ENCODE measurements around the gene SGMS2. TPM values are rescaled to one million over a fixed set of nuclear protein-coding genes. Genes with fewer than 3 reads are reported as not detected.

The SGMS2 gene
- total and polyA plus RNA-seq, 10 of the 15 experiments (the other 5 are each of a cell fraction or from before 2014, with no cell fraction given) = under 0.01 to 3.2 (median 0.17) TPM; not detected in 4

GRCh38 chr4:107913283-107913899 lies 88.7 kb downstream of the SGMS2 start:
- in situ Hi-C loops (cut with MboI) = loop anchor here (5.0 kb wide), 1 partner anchor 156 kb away; no protein-coding TSS in a partner anchor
- H3K9me3 ChIP-seq (replicated peaks; ENCODE audit: control insufficient read depth, insufficient read depth, low read length) = no peaks in the 10 kb centered on the region

More at GRCh38 chr4:107913283-107913899, 88.7 kb downstream of the SGMS2 start:
- Histone ChIP-seq H3K36me3 (ENCODE audit: control insufficient read depth in 2 of 2, insufficient read depth in 2 of 2, low read length in 1 of 2) (no peaks in the 10 kb centered on the region), H2AFZ (ENCODE audit: control insufficient read depth, low read depth, low read length) (no peak overlapping the region), H3K27me3 (replicated peaks in 1 of 2; ENCODE audit: control insufficient read depth in 2 of 2, insufficient read depth in 2 of 2, low read length in 1 of 2) (no peaks in the 10 kb centered on the region), H4K20me1 (ENCODE audit: control insufficient read depth, insufficient read depth) (no peaks in the 10 kb centered on the region), H3K4me3 (no peak overlapping the region), H3K4me1 (ENCODE audit: control insufficient read depth, insufficient read depth, low read length) (no peaks in the 10 kb centered on the region), H3K9ac (ENCODE audit: control insufficient read depth, insufficient read depth, low read length) (no peak overlapping the region), H3K79me2 (ENCODE audit: control insufficient read depth, insufficient read depth, low read length) (no peaks in the 10 kb centered on the region), H3K27ac (ENCODE audit: control insufficient read depth, insufficient read depth) (no peak overlapping the region), H3K4me2 (ENCODE audit: control insufficient read depth, insufficient read depth) (no peak overlapping the region)
- DNase-seq (ENCODE audit: low read depth, low spot score) (no peak), FAIRE-seq (peak; percentile 93), ATAC-seq (peak; percentile 86)
- TF ChIP-seq CTCF (IDR thresholded peaks at IDR 0.05 in 2 of 3, conservative IDR thresholded peaks at IDR 0.05 in 1 of 3; ENCODE audit: control insufficient read depth in 2 of 3, extremely low read depth in 1 of 3, insufficient read depth in 1 of 3, low read depth in 3 of 3, low read length in 3 of 3) (peak; percentile 56 to 80 (median 73)), SMC3 (IDR thresholded peaks at IDR 0.05; ENCODE audit: borderline replicate concordance, low read length) (peak; percentile 72; the same call in 1 of the 2 replicates), ZBTB11 (CRISPR knock-in tag; IDR thresholded peaks at IDR 0.05) (no peak), RAD21 (IDR thresholded peaks at IDR 0.05; ENCODE audit: insufficient read depth, low read depth, low read length) (peak; percentile 84)
- 2% methylated on average over 2 of the region's 2 CpGs for WGBS (ENCODE audit: insufficient coverage, insufficient replicate concordance, low lambda C conversion rate, missing lambda C conversion rate)
- ChIA-PET POLR2A (no interaction called here), RAD21 (ENCODE audit: unreplicated experiment) (interaction anchor here (2.4 kb wide), 1 partner anchor 155 kb away, joined by 17 read pairs; no protein-coding TSS in a partner anchor), CTCF (interaction anchor here (0.6 to 5.1 kb wide), 14 partner anchors 10 to 302 kb away, joined by 3 to 55 read pairs (median 3); no protein-coding TSS in a partner anchor), SMC1A (ENCODE audit: uncharacterized antibody, unreplicated experiment) (interaction anchor here (0.5 to 1.4 kb wide), 6 partner anchors 9 to 250 kb away, joined by 3 to 15 read pairs (median 4); no protein-coding TSS in a partner anchor)
- BruUV-seq (replicated peaks) = no TSS peak
- intact Hi-C loops (cut with micrococcal nuclease; ENCODE audit: unreplicated experiment) = loop anchor here (1.0 kb wide), 1 partner anchor 155 kb away; no protein-coding TSS in a partner anchor
